Epidermal melanocyte (primary cell): Measurements from ENCODE around the gene IRAK3.
A peak's percentile ranks its signal among the peaks of the same experiment; 100 is the strongest.
"Not testable (repeated sequence)": the region's sequence is repeated elsewhere in the genome, so short reads cannot be mapped to it uniquely, and the experiment has no call there.

Experiments used
- DNase-seq: peaks from one replicate; pipeline ENCODE4 v3.0.0; 2011; ENCODE audit warnings: low spot score; ENCODE audit not compliant: insufficient read length

The IRAK3 gene

GRCh38 chr12:66169221-66170170 lies 19.5 kb upstream of the IRAK3 start, which contains the start of gene TMBIM4:
TSS of gene TMBIM4 (minus strand) at chr12:66169996. CDS start at chr12:66169951, 45 bp downstream.
- DNase-seq, result peak; percentile 88

- DNase-seq, result no peak
These were observed 18.4 kb upstream of the IRAK3 start for GRCh38 chr12:66170606-66171005.

GRCh38 chr12:66174391-66175325 lies 14.4 kb upstream of the IRAK3 start:
- not testable (repeated sequence) for DNase-seq

- DNase-seq, result no peak
These were observed 12.7 kb upstream of the IRAK3 start for GRCh38 chr12:66176105-66176900.

- no peak for DNase-seq
These were observed 6.1 kb upstream of the IRAK3 start for GRCh38 chr12:66182956-66183355.

- not testable (repeated sequence) for DNase-seq
These were observed 4.2 kb upstream of the IRAK3 start for GRCh38 chr12:66184822-66185221.

- DNase-seq, result no peak
These were observed 2.0 kb upstream of the IRAK3 start for GRCh38 chr12:66187036-66187435.

- no peak for DNase-seq
These were observed 1.2 kb upstream of the IRAK3 start for GRCh38 chr12:66187821-66188220.

- no peak for DNase-seq
These were observed 451 bp downstream of the IRAK3 start for GRCh38 chr12:66189486-66189843.

GRCh38 chr12:66189889-66190288 lies 875 bp downstream of the IRAK3 start:
- DNase-seq, result no peak

GRCh38 chr12:66190519-66191370 lies 1.7 kb downstream of the IRAK3 start:
- DNase-seq, result no peak

GRCh38 chr12:66191547-66192126 lies 2.6 kb downstream of the IRAK3 start:
- no peak for DNase-seq

GRCh38 chr12:66194122-66194521 lies 5.1 kb downstream of the IRAK3 start:
- no peak for DNase-seq

- DNase-seq, result no peak
These were observed 6.2 kb downstream of the IRAK3 start for GRCh38 chr12:66195242-66195641.

- no peak for DNase-seq
These were observed 7.8 kb downstream of the IRAK3 start for GRCh38 chr12:66196806-66197205.

GRCh38 chr12:66197495-66197921 lies 8.5 kb downstream of the IRAK3 start:
- no peak for DNase-seq

GRCh38 chr12:66199141-66199540 lies 10.1 kb downstream of the IRAK3 start:
- no peak for DNase-seq

- no peak for DNase-seq
These were observed 11.0 kb downstream of the IRAK3 start for GRCh38 chr12:66199831-66200509.

- no peak for DNase-seq
These were observed 14.8 kb downstream of the IRAK3 start for GRCh38 chr12:66203820-66204219.
